ENCODE results near the gene GTF3C5.
A peak's percentile ranks its signal among the peaks of the same experiment; 100 is the strongest.
"Not testable (repeated sequence)": the region's sequence is repeated elsewhere in the genome, so short reads cannot be mapped to it uniquely, and the experiment has no call there.

The GTF3C5 gene

GRCh38 chr9:132997591-132997990 lies 33.2 kb upstream of the GTF3C5 start:
- DNase-seq = no peak

DNA sequence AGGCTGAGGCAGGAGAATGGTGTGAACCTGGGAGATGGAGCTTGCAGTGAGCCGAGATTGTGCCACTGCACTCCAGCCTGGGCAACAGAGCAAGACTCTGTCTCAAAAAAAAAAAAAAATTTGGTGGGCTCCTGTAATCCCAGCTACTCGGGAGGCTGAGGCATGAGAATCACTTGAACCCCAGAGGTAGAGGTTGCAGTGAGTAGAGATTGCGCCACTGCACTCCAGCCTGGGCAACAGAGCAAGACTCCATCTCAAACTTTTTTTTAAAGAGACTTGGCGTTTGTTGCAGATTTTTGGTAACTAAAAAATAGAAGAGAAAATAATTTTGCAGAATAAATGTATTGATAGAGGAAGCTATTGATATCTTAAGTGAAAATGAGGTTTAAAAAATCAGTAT lies 32.6 kb upstream of the GTF3C5 start:
- DNase-seq = not testable (repeated sequence)

- DNase-seq = no peak
Measured at GRCh38 chr9:132998831-132999635, 31.8 kb upstream of the GTF3C5 start.

GRCh38 chr9:133002147-133003070 lies 28.4 kb upstream of the GTF3C5 start:
- DNase-seq = peak; percentile 30

GRCh38 chr9:133003071-133003461 lies 27.7 kb upstream of the GTF3C5 start:
- no peak for DNase-seq

DNA sequence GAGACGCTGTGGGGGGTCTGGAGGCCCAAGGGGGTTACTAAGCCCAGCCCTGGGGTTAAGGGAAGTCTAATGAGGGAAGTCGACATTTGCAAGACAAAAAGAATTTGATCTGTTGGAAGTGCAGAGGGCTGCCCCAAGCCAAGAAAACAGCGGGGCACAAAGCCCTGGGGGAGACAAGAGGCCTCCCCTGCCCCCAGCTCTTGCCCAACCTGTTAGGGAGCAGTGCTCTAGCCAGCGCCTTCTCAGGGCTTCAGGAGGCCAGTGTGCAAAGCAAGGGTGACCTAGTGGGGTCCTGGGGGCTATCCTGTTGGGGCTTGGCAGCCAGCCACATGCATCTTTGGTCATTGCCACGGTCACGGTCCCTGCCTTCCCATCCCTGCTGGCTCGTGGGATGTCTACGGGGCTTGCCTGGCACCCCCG lies 27.1 kb upstream of the GTF3C5 start:
- no peak for DNase-seq

GRCh38 chr9:133004091-133004998 lies 26.5 kb upstream of the GTF3C5 start:
- DNase-seq = no peak

- DNase-seq = no peak
Measured at GRCh38 chr9:133004999-133005760, 25.6 kb upstream of the GTF3C5 start.

DNA sequence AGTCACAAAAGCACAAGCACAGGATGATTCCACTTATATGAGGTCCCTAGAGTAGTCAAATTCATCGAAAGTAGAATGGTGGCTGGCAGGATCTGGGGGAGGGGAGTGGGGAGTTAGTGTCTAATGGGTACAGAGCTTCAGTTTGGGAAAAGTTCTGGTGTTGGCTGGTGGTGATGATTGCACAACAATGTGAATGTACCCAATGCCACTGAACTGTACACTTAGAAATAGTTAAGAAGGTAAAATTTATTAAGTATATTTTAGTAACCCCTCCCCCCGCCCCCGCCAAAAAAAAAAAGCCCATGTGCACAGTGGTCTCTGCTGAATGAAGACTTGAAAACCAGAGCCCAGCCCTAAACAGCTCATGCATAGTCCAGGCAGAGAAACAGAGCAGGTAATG lies 24.8 kb upstream of the GTF3C5 start:
- DNase-seq = no peak

GRCh38 chr9:133006731-133007352 lies 24.0 kb upstream of the GTF3C5 start:
- DNase-seq = no peak

DNA sequence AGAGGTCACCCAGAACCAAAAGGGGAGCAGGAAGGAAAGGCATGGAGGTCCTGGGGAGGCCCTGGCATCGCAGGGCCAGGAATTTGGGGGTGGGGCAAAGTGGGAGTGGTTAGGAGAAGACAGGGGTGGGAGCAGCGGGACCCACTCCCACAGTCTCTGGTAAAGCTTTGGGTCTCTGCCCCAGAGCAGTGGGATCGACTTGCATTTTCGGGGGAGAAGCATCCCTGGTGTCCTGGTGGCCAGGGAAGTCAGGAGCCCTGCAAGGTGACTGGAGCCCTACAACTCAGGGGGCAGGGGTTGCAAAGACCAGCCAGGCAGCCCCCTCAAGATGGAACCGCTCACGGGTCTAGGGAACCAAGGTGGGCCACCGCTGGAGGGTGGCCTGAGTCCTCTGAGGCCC lies 22.4 kb upstream of the GTF3C5 start:
- DNase-seq = no peak

- DNase-seq = peak; percentile 98
Measured at GRCh38 chr9:133008824-133009223, 22.0 kb upstream of the GTF3C5 start.

- no peak for DNase-seq
Measured at GRCh38 chr9:133009906-133010582, 20.8 kb upstream of the GTF3C5 start.

- DNase-seq = no peak
Measured at GRCh38 chr9:133014696-133015095, 16.1 kb upstream of the GTF3C5 start.

- peak; percentile 73 for DNase-seq
Measured at GRCh38 chr9:133023117-133023890, 7.5 kb upstream of the GTF3C5 start.

- DNase-seq = no peak
Measured at GRCh38 chr9:133026426-133026825, 4.4 kb upstream of the GTF3C5 start.

DNA sequence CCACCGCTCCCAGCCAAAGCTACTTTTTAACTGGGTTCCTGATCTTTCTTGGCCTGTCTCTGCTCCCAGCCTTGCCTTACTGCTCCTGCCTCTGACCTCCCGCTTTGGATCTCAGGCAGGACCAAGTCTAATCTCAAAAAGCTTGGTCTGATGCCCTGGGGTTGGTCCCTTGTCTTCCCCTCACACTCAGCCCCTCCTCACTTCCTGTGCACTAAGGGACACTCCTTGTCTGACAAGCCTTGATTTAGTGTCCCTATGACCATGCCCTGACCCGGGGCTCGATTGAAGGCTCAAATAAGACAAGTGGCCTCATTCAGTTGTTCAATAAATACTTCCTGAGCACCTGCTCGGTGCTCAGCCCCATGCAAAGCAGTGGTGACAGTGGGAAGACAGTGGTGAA lies 3.7 kb upstream of the GTF3C5 start:
- no peak for DNase-seq

GRCh38 chr9:133028221-133028620 lies 2.6 kb upstream of the GTF3C5 start:
- no peak for DNase-seq

- no peak for DNase-seq
Measured at GRCh38 chr9:133029994-133030316, 842 bp upstream of the GTF3C5 start.

- no peak for DNase-seq
Measured at GRCh38 chr9:133031130-133031422, 279 bp downstream of the GTF3C5 start.

- peak; percentile 7 for DNase-seq
Measured at GRCh38 chr9:133031496-133031911, 707 bp downstream of the GTF3C5 start.
